HG02759 (cell line): ENCODE data around the gene HELZ.
"Not testable (repeated sequence)": the region's sequence is repeated elsewhere in the genome, so short reads cannot be mapped to it uniquely, and the experiment has no call there.

Experiments used
- ATAC-seq: cut with Tn5 transposase; IDR thresholded peaks from one replicate; pipeline ENCODE4 v1.9.1; 2021; ENCODE audit warnings: mild to moderate bottlenecking, moderate library complexity; ENCODE audit not compliant: unreplicated experiment

Gene HELZ, protein sequence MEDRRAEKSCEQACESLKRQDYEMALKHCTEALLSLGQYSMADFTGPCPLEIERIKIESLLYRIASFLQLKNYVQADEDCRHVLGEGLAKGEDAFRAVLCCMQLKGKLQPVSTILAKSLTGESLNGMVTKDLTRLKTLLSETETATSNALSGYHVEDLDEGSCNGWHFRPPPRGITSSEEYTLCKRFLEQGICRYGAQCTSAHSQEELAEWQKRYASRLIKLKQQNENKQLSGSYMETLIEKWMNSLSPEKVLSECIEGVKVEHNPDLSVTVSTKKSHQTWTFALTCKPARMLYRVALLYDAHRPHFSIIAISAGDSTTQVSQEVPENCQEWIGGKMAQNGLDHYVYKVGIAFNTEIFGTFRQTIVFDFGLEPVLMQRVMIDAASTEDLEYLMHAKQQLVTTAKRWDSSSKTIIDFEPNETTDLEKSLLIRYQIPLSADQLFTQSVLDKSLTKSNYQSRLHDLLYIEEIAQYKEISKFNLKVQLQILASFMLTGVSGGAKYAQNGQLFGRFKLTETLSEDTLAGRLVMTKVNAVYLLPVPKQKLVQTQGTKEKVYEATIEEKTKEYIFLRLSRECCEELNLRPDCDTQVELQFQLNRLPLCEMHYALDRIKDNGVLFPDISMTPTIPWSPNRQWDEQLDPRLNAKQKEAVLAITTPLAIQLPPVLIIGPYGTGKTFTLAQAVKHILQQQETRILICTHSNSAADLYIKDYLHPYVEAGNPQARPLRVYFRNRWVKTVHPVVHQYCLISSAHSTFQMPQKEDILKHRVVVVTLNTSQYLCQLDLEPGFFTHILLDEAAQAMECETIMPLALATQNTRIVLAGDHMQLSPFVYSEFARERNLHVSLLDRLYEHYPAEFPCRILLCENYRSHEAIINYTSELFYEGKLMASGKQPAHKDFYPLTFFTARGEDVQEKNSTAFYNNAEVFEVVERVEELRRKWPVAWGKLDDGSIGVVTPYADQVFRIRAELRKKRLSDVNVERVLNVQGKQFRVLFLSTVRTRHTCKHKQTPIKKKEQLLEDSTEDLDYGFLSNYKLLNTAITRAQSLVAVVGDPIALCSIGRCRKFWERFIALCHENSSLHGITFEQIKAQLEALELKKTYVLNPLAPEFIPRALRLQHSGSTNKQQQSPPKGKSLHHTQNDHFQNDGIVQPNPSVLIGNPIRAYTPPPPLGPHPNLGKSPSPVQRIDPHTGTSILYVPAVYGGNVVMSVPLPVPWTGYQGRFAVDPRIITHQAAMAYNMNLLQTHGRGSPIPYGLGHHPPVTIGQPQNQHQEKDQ (N-terminal part only)

GRCh38 chr17:67245073-67245693, at the start of gene HELZ:
HELZ (minus strand) TSS chr17:67245196; CDS start chr17:67218804, 26,392 bp downstream.
- peak; percentile 58 for ATAC-seq

DNA sequence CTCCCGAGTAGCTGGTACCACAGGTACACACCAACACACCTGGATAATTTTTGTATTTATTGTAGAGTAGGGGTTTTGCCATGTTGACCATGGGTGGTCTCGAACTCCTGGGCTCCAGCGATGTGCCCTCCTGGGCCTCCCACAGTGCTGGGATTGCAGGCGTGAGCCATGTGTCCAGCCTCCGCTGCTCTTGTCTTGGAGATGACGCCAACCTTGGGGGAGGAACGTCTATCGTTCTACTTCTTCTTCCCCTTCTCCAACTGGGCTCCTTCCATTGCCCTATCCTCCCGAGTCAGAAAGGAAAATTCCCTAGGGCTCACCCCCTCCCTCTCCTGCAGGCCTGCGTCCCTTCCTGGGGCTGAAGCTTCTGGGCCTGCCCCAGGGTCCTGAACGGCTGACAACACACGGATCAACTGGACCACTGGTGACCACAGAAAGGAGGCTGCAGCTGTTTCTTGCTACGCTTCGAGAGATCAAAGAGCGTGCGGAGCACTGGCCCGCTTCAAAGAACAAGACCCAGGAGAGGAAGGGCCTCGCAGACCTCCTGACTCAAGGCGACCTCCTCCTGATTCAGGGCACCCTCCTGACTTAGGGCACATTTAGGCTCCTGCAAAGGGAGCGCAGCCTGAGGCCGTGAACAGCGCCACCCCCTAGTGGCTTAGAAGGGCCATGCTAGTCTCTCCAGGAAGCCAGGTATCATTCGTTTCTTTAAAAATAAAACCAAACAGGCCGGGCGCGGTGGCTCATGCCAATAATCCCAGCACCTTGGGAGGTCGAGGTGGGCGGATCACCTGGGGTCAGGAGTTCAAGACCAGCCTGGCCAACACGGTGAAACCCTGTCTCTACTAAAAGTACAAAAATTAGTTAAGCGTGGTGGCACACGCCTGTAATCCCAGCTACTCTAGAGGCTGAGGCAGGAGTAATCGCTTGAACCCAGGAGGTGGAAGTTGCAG, 48.5 kb upstream of the HELZ start:
- peak; percentile 81 for ATAC-seq

DNA sequence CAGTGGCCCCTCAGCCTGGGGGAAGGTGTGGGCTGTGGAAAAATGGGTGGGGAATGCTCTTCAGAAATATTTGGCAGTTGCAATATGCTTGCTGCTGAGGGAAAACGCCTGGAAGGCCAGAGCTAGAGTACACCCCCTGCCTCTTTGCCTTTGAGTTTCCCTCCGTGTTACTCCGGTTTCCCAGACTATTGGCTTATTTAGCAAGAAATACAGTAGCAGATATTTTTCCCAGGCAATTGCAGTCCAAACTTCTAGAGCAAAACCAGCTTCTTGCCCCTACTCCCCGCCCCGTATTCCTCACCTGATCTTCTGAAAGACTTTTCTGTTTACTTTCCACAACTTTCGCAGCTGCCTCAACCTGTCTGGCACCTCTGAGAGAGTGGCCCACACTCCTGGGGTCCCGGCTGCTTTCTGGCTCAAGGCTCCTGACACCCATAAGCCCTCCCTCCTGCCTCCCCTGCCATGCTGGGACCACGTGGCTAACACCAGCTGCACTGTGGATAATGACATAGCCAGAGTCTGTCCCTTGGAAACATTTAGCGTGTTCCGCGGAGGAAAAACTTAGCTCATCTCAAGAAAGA, 45.8 kb upstream of the HELZ start:
- ATAC-seq: no peak

- ATAC-seq: no peak
Observed at GRCh38 chr17:67290244-67290643, 45.2 kb upstream of the HELZ start.

DNA sequence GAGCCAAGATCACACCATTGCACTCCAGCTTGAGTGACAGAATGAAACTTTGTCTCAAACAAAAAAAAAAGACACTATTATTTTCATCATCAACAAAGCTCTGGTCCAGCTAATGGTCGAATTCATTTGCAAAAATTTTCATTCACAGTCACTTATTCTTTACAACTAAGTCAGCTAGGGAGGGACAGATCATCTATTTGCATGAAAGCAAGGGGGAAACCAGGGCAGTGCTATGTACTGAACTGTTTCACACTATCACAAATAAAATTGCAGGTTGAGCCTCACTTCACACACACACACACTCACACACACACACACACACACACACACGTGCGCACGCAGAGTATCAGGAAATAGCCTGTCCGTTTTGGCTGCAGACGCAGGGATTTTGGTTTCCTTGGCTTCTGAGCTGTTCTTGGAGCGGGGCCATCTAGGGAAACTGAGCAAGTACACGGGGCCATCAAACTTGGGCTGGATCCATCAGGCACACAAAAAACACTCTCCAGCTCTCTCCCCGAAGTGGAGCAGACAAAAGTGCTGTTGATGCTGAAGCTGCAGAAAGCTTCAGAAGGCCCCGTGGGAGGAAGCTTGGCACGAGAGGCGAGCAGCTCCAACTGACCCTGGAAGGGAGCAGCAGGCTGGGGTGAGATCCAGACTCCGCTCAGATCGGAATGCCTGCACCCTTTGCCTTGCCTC, 44.3 kb upstream of the HELZ start:
- ATAC-seq: no peak

DNA sequence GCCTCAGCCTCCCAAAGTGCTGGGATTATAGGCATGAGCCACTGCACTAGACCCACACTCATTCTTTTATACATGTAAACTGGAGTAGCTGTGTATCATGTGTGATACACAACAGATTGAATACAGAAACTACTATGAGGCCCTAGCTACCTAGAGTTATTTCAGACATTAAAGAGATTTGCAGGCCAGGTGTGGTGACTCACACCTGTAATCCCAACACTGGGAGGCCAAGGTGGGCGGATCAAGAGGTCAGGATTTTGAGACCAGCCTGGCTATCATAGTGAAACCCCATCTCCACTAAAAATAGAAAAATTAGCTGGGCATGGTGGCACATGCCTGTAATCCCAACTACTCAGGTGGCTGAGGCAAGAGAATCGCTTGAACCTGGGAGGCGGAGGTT, 41.8 kb upstream of the HELZ start:
- ATAC-seq: not testable (repeated sequence)

DNA sequence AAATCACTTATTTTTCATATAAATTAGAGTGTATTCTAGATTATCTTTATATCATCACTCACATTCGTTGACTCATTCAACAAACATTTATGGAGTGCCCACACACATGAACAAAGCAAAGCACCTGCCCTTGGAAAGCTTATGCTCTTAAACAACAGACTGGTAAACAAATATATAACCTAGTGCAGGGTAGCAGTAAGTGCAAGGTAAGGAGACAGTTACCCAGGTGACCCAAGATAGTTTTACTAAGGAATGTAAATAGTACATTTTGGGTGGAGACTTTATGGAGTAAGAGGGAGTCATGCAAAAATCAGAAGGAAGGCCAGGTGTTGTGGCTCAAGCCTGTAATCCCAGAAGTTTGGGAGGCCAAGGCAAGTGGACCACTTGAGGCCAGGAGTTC, 40.4 kb upstream of the HELZ start:
- ATAC-seq: no peak

DNA sequence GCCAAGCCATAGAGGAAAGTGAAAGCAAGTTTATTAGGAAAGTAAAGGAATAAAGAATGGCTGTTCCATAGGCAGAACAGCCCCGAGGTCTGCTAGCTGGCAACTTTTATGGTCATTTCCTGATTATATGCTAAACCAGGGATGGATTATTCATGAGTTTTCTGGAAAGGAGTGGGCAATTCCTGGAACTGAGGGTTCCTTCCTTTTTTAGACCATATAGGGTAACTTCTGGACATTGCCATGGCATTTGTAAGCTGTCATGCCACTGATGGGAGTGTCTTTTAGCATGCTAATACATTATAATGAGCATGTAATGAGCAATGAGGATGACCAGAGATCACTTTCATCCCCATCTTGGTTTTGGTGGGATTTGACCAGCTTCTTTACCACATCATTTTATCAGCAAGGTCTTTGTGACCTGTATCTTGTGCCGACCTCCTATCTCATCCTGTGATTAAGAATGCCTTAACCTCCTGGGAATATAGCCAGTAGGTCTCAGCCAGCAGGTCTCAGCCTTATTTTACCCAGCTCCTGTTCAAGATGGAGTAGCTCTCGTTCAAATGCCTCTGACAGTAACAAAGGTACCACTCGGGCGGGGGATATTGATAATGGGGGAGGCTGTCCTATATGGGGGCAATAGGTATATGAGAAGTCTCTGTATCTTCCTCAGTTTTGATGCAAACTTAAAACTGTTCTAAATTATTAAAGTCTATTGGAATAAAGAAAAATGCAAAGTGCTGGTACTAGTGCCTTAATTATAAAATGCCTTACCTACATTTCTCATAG, 38.9 kb upstream of the HELZ start:
- ATAC-seq: no peak

DNA sequence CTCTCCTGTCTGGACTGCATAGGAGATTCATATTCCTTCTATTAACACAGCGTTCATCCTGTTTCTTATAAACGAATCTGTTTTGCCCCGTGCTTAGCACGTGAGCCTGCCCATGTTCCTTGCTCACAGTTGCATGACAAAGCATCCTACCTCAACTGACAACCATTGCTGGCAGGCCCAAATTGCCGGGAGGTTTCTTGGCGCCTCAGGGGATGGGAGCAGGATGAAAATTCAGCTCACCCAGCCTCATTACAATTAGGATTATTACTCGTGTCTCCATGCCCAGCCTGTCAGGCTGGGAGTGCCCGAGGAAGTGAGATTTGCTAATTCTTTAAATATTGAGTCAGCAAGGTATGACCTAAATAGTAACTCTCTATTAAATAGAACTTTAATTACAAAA, 36.7 kb upstream of the HELZ start:
- ATAC-seq: no peak

DNA sequence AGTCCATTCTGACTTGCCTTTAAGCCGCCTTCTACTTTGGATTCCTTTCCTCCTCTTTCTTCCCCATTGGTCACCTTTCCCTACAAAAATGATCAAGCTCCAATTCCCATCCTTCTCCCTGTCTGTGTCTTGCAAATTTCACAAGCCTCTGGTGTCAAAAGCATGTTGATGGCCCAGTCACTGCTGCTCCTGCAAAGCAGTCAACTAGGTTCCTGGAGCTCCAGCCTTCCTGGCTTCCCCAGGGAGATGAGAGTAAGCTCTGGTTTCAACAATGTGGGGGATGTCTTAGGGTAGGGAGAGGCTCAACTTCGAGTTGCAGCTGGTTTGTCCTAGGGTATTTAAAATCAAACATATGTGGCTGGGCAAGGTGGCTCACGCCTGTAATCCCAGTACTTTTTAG, 36.1 kb upstream of the HELZ start:
- no peak for ATAC-seq

- ATAC-seq: no peak
Observed at GRCh38 chr17:67280279-67280678, 35.3 kb upstream of the HELZ start.

GRCh38 chr17:67279115-67279514, 34.1 kb upstream of the HELZ start:
- no peak for ATAC-seq

DNA sequence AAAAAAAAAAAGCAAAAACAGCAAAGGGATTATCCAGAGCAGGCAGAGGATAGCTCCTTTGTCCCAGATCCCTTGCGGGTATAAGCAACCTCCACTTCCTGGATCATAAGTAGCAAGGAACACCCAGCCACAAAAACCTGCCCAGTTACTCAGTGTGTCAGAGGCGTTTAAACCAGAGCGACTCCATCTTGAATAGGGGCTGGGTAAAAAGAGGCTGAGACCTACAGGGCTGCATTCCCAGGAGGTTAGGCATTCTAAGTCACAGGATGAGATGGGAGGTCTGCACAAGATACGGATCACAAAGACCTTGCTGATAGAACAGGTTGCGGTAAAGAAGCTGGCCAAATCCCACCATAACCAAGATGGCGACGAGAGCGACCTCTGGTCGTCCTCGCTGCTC, 33.4 kb upstream of the HELZ start:
- ATAC-seq: no peak

GRCh38 chr17:67276075-67276474, 31.1 kb upstream of the HELZ start:
- no peak for ATAC-seq

- ATAC-seq: no peak
Observed at GRCh38 chr17:67274466-67274865, 29.5 kb upstream of the HELZ start.

- no peak for ATAC-seq
Observed at GRCh38 chr17:67273900-67274299, 28.9 kb upstream of the HELZ start.

- no peak for ATAC-seq
Observed at GRCh38 chr17:67272312-67273047, 27.5 kb upstream of the HELZ start.
